ENCODE data around the gene SHLD3. TPM values are rescaled to one million over a fixed set of nuclear protein-coding genes. Genes with fewer than 3 reads are reported as not detected.
A peak's percentile ranks its signal among the peaks of the same experiment; 100 is the strongest.
"Not testable (repeated sequence)": the region's sequence is repeated elsewhere in the genome, so short reads cannot be mapped to it uniquely, and the experiment has no call there.

The SHLD3 gene
- total RNA-seq, 2 experiments from 2014 or later = 3.5 to 4.0 TPM

- Mint-ChIP-seq H3K9me3 (ENCODE audit: low read depth) (no peaks in the 10 kb centered on the region), H3K4me1 (peaks cover 42% of the 10 kb centered on the region), H3K36me3 (ENCODE audit: low read depth) (peaks cover 7% of the 10 kb centered on the region), H3K27ac (peak overlapping the region; percentile 96), H3K4me3 (peak overlapping the region; percentile 85), H3K27me3 (no peaks in the 10 kb centered on the region)
- ChIA-PET POLR2A (interaction anchor here (0.7 to 0.8 kb wide), 3 partner anchors 54 to 577 kb away, joined by 4 to 6 read pairs (median 4); partner anchors contain the start of gene SREK1), CTCF (interaction anchor here (1.0 to 1.2 kb wide), 3 partner anchors 14 to 815 kb away, joined by 3 to 5 read pairs (median 4); no protein-coding TSS in a partner anchor)
- intact Hi-C loops (cut with DNase I, micrococcal nuclease) = loop anchor here (2.0 to 10.0 kb wide), 3 partner anchors 302 to 857 kb away; partner anchors contain the start of genes CWC27 (in 1 of the 2), ERBIN (in 1 of the 2) and SREK1IP1 (in 1 of the 2)
- DNase-seq (no peak), ATAC-seq (no peak)
Measured at GRCh38 chr5:65625743-65626142, 916 bp downstream of the SHLD3 start.

GRCh38 chr5:65630981-65631380 lies 6.2 kb downstream of the SHLD3 start:
- ATAC-seq = no peak

GRCh38 chr5:65640240-65640639 lies 15.4 kb downstream of the SHLD3 start:
- no peak overlapping the region for H3K27ac Mint-ChIP-seq
- no peaks in the 10 kb centered on the region for H3K27me3 Mint-ChIP-seq
- POLR2A ChIA-PET = no interaction called here
- H3K36me3 Mint-ChIP-seq (ENCODE audit: low read depth) = peaks cover 25% of the 10 kb centered on the region
- CTCF ChIA-PET = interaction anchor here (1.6 kb wide), 1 partner anchor 11 kb away, joined by 7 read pairs; no protein-coding TSS in a partner anchor
- no peak overlapping the region for H3K4me3 Mint-ChIP-seq
- ATAC-seq (no peak), DNase-seq (no peak)
- H3K9me3 Mint-ChIP-seq (ENCODE audit: low read depth) = no peaks in the 10 kb centered on the region
- H3K4me1 Mint-ChIP-seq = no peaks in the 10 kb centered on the region
- intact Hi-C loops (cut with DNase I, micrococcal nuclease) = no loop called here

More at GRCh38 chr5:65630981-65631380, 6.2 kb downstream of the SHLD3 start:
- intact Hi-C loops (cut with DNase I, micrococcal nuclease) = no loop called here
- POLR2A ChIA-PET = no interaction called here
- CTCF ChIA-PET = no interaction called here
- no peak for DNase-seq
- H3K27me3 Mint-ChIP-seq = no peaks in the 10 kb centered on the region
- H3K9me3 Mint-ChIP-seq (ENCODE audit: low read depth) = no peaks in the 10 kb centered on the region
- H3K4me3 Mint-ChIP-seq = no peak overlapping the region
- peaks cover 21% of the 10 kb centered on the region for H3K4me1 Mint-ChIP-seq
- peaks cover 13% of the 10 kb centered on the region for H3K36me3 Mint-ChIP-seq (ENCODE audit: low read depth)
- no peak overlapping the region for H3K27ac Mint-ChIP-seq

- Mint-ChIP-seq H3K36me3 (ENCODE audit: low read depth) (peaks cover 10% of the 10 kb centered on the region), H3K4me1 (no peaks in the 10 kb centered on the region)
- CTCF ChIA-PET = no interaction called here
Measured at GRCh38 chr5:65646938-65647337, 22.1 kb downstream of the SHLD3 start.

GRCh38 chr5:65647941-65648340 lies 23.1 kb downstream of the SHLD3 start:
- CTCF ChIA-PET = no interaction called here
- no peak for ATAC-seq

More at GRCh38 chr5:65646938-65647337, 22.1 kb downstream of the SHLD3 start:
- ATAC-seq = no peak
- Mint-ChIP-seq H3K27me3 (no peaks in the 10 kb centered on the region), H3K9me3 (ENCODE audit: low read depth) (no peaks in the 10 kb centered on the region), H3K27ac (no peak overlapping the region), H3K4me3 (no peak overlapping the region)
- POLR2A ChIA-PET = no interaction called here
- intact Hi-C loops (cut with DNase I, micrococcal nuclease) = no loop called here
- DNase-seq = no peak

GRCh38 chr5:65651144-65651543 lies 26.3 kb downstream of the SHLD3 start:
- ChIA-PET CTCF (interaction anchor here (0.9 to 1.2 kb wide), 4 partner anchors 10 to 21 kb away, joined by 3 to 7 read pairs (median 3); no protein-coding TSS in a partner anchor), POLR2A (no interaction called here)
- DNase-seq (no peak), ATAC-seq (no peak)
- intact Hi-C loops (cut with DNase I, micrococcal nuclease) = no loop called here
- no peaks in the 10 kb centered on the region for H3K9me3 Mint-ChIP-seq (ENCODE audit: low read depth)
- no peaks in the 10 kb centered on the region for H3K27me3 Mint-ChIP-seq
- no peak overlapping the region for H3K27ac Mint-ChIP-seq
- no peaks in the 10 kb centered on the region for H3K4me1 Mint-ChIP-seq
- H3K36me3 Mint-ChIP-seq (ENCODE audit: low read depth) = peaks cover 10% of the 10 kb centered on the region
- H3K4me3 Mint-ChIP-seq = no peak overlapping the region

More at GRCh38 chr5:65647941-65648340, 23.1 kb downstream of the SHLD3 start:
- Mint-ChIP-seq H3K9me3 (ENCODE audit: low read depth) (no peaks in the 10 kb centered on the region), H3K36me3 (ENCODE audit: low read depth) (peaks cover 10% of the 10 kb centered on the region), H3K27me3 (no peaks in the 10 kb centered on the region), H3K4me3 (no peak overlapping the region), H3K27ac (no peak overlapping the region), H3K4me1 (no peaks in the 10 kb centered on the region)
- intact Hi-C loops (cut with DNase I, micrococcal nuclease) = no loop called here
- POLR2A ChIA-PET = no interaction called here
- DNase-seq = no peak

GRCh38 chr5:65654713-65655112 lies 29.9 kb downstream of the SHLD3 start:
- DNase-seq (no peak), ATAC-seq (peak; percentile 36)
- peaks cover 8% of the 10 kb centered on the region for H3K36me3 Mint-ChIP-seq (ENCODE audit: low read depth)
- ChIA-PET POLR2A (no interaction called here), CTCF (no interaction called here)
- H3K4me3 Mint-ChIP-seq = no peak overlapping the region
- no peaks in the 10 kb centered on the region for H3K4me1 Mint-ChIP-seq
- H3K27me3 Mint-ChIP-seq = no peaks in the 10 kb centered on the region
- intact Hi-C loops (cut with DNase I, micrococcal nuclease) = no loop called here
- H3K27ac Mint-ChIP-seq = no peak overlapping the region
- H3K9me3 Mint-ChIP-seq (ENCODE audit: low read depth) = no peaks in the 10 kb centered on the region

GRCh38 chr5:65663804-65664521 lies 39.1 kb downstream of the SHLD3 start:
- Mint-ChIP-seq H3K4me1 (peaks cover 2% of the 10 kb centered on the region), H3K9me3 (ENCODE audit: low read depth) (no peaks in the 10 kb centered on the region), H3K36me3 (ENCODE audit: low read depth) (peaks cover 15% of the 10 kb centered on the region), H3K27ac (peak overlapping the region; percentile 24), H3K27me3 (no peaks in the 10 kb centered on the region), H3K4me3 (no peak overlapping the region)
- DNase-seq (no peak), ATAC-seq (no peak)
- POLR2A ChIA-PET = no interaction called here
- intact Hi-C loops (cut with DNase I, micrococcal nuclease) = no loop called here
- CTCF ChIA-PET = interaction anchor here (0.6 to 1.1 kb wide), 4 partner anchors 12 to 34 kb away, joined by 3 to 5 read pairs (median 3); no protein-coding TSS in a partner anchor

GRCh38 chr5:65668696-65669095 lies 43.9 kb downstream of the SHLD3 start:
- intact Hi-C loops (cut with DNase I, micrococcal nuclease) = no loop called here
- ATAC-seq (no peak), DNase-seq (no peak)
- Mint-ChIP-seq H3K27ac (no peak overlapping the region), H3K9me3 (ENCODE audit: low read depth) (no peaks in the 10 kb centered on the region), H3K36me3 (ENCODE audit: low read depth) (peaks cover 15% of the 10 kb centered on the region), H3K4me1 (peaks cover 1% of the 10 kb centered on the region), H3K4me3 (no peak overlapping the region), H3K27me3 (no peaks in the 10 kb centered on the region)
- POLR2A ChIA-PET = no interaction called here
- CTCF ChIA-PET = no interaction called here

- DNase-seq = no peak
- ATAC-seq = no peak
- POLR2A ChIA-PET = no interaction called here
- H3K4me3 Mint-ChIP-seq = no peak overlapping the region
- H3K36me3 Mint-ChIP-seq (ENCODE audit: low read depth) = peaks cover 25% of the 10 kb centered on the region
- intact Hi-C loops (cut with DNase I, micrococcal nuclease) = no loop called here
- no peak overlapping the region for H3K27ac Mint-ChIP-seq
- CTCF ChIA-PET = interaction anchor here (0.9 kb wide), 1 partner anchor 22 kb away, joined by 3 read pairs; no protein-coding TSS in a partner anchor
- no peaks in the 10 kb centered on the region for H3K9me3 Mint-ChIP-seq (ENCODE audit: low read depth)
- peaks cover 22% of the 10 kb centered on the region for H3K4me1 Mint-ChIP-seq
- H3K27me3 Mint-ChIP-seq = no peaks in the 10 kb centered on the region
Measured at GRCh38 chr5:65672796-65673195, 48.0 kb downstream of the SHLD3 start.

- Mint-ChIP-seq H3K4me1 (peaks cover 35% of the 10 kb centered on the region), H3K9me3 (ENCODE audit: low read depth) (no peaks in the 10 kb centered on the region), H3K36me3 (ENCODE audit: low read depth) (peaks cover 34% of the 10 kb centered on the region), H3K4me3 (no peak overlapping the region), H3K27me3 (no peaks in the 10 kb centered on the region), H3K27ac (peak overlapping the region; percentile 15)
- ChIA-PET CTCF (no interaction called here), POLR2A (no interaction called here)
- DNase-seq (no peak), ATAC-seq (no peak)
- intact Hi-C loops (cut with DNase I, micrococcal nuclease) = no loop called here
Measured at GRCh38 chr5:65674749-65675148, 49.9 kb downstream of the SHLD3 start.

GRCh38 chr5:65676056-65676455 lies 51.2 kb downstream of the SHLD3 start:
- intact Hi-C loops (cut with DNase I, micrococcal nuclease); H3K27me3 Mint-ChIP-seq; ATAC-seq; H3K4me3 Mint-ChIP-seq; DNase-seq; H3K9me3 Mint-ChIP-seq (ENCODE audit: low read depth): not testable (repeated sequence)
- ChIA-PET POLR2A (interaction anchor here (0.6 kb wide), 1 partner anchor 170 kb away, joined by 4 read pairs; no protein-coding TSS in a partner anchor), CTCF (interaction anchor here (1.0 to 1.3 kb wide), 3 partner anchors 9 to 11 kb away, joined by 3 read pairs; no protein-coding TSS in a partner anchor)
- Mint-ChIP-seq H3K4me1 (peaks cover 37% of the 10 kb centered on the region), H3K36me3 (ENCODE audit: low read depth) (peaks cover 42% of the 10 kb centered on the region), H3K27ac (peak overlapping the region; percentile 47)
